ENCODE results near the gene RGL2. TPM values are rescaled to one million over a fixed set of nuclear protein-coding genes. Genes with fewer than 3 reads are reported as not detected.

Gene RGL2
- total and polyA plus RNA-seq, 2 of the 13 experiments (the other 11 are each of a cell fraction or from before 2014, with no cell fraction given), result 22.9 to 47.4 TPM

DNA sequence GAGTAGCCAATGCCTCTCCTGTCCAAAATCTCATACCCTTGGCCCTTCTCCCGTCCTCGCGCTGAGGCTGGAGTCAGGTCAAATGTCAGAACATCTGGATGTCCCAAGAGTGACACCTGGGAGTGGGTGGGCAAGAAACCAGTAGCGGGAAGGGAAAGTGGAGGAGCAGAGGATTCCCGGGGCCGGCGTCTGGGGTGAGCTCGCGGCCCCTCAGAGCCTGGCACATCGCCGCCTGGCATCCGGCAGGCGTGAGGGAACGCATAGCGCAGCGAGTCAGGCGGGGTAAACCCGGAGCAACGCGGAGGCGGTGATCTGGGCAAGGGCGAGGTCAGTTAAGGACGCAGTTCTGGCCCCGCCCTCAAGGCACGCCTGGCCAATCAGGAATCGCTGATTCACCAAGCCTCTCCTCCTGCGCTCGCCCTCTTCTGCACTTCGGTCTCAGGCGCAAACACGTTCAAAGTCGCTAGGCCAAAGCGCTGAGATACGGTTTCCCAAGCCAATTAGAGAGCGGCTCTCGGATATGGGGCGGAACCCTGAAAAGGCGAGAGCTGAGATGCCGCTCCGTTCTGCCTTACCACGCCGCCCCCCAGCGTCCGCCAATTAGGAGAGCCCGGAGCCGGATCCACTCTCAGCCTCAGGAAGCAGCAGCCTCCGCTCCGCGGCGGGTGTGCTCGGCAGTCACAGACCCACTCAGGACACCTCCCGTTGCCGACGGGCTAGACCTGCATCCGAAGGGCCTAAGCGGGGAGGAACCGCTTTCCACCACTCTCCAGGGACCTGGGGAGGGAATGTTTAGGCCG is 49.6 kb downstream of the RGL2 start (continued):
- TF ChIP-seq, protein P1, sequence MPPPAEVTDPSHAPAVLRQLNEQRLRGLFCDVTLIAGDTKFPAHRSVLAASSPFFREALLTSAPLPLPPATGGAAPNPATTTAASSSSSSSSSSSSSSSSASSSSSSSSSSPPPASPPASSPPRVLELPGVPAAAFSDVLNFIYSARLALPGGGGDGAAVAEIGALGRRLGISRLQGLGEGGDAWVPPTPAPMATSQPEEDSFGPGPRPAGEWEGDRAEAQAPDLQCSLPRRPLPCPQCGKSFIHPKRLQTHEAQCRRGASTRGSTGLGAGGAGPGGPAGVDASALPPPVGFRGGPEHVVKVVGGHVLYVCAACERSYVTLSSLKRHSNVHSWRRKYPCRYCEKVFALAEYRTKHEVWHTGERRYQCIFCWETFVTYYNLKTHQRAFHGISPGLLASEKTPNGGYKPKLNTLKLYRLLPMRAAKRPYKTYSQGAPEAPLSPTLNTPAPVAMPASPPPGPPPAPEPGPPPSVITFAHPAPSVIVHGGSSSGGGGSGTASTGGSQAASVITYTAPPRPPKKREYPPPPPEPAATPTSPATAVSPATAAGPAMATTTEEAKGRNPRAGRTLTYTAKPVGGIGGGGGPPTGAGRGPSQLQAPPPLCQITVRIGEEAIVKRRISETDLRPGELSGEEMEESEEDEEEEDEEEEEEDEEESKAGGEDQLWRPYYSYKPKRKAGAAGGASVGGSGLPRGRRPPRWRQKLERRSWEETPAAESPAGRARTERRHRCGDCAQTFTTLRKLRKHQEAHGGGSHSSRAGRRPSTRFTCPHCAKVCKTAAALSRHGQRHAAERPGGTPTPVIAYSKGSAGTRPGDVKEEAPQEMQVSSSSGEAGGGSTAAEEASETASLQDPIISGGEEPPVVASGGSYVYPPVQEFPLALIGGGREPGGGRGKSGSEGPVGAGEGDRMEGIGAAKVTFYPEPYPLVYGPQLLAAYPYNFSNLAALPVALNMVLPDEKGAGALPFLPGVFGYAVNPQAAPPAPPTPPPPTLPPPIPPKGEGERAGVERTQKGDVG (CRISPR knock-in tag; IDR thresholded peaks at IDR 0.05; ENCODE audit: borderline replicate concordance), result no peak
- peak; percentile 78; the same call in 1 of the 2 replicates for TF ChIP-seq ZNF761 (CRISPR knock-in tag; conservative IDR thresholded peaks at IDR 0.05)
- TF ChIP-seq ZNF30 (CRISPR knock-in tag; IDR thresholded peaks at IDR 0.05), result no peak
- no peak for TF ChIP-seq FLYWCH1 (CRISPR knock-in tag; IDR thresholded peaks at IDR 0.05)
- TF ChIP-seq, protein P2, sequence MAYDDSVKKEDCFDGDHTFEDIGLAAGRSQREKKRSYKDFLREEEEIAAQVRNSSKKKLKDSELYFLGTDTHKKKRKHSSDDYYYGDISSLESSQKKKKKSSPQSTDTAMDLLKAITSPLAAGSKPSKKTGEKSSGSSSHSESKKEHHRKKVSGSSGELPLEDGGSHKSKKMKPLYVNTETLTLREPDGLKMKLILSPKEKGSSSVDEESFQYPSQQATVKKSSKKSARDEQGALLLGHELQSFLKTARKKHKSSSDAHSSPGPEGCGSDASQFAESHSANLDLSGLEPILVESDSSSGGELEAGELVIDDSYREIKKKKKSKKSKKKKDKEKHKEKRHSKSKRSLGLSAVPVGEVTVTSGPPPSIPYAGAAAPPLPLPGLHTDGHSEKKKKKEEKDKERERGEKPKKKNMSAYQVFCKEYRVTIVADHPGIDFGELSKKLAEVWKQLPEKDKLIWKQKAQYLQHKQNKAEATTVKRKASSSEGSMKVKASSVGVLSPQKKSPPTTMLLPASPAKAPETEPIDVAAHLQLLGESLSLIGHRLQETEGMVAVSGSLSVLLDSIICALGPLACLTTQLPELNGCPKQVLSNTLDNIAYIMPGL (CRISPR knock-in tag; IDR thresholded peaks at IDR 0.05; ENCODE audit: borderline replicate concordance in 1 of 2, low read depth in 1 of 2), result peak; percentile 51 to 74; a peak in 3 of 4 replicates
- TF ChIP-seq HNF4A (CRISPR knock-in tag; IDR thresholded peaks at IDR 0.05), result peak; percentile 93
- peak; percentile 58; the same call in 1 of the 2 replicates for TF ChIP-seq SIX1 (CRISPR knock-in tag; IDR thresholded peaks at IDR 0.05; ENCODE audit: borderline replicate concordance)
- no peak for TF ChIP-seq ZNF841 (CRISPR knock-in tag; IDR thresholded peaks at IDR 0.05; ENCODE audit: borderline replicate concordance)
- peak; percentile 97 for TF ChIP-seq POLR2G (IDR thresholded peaks at IDR 0.05; ENCODE audit: low read depth, low read length)
- peak; percentile 91 for TF ChIP-seq NFYC (CRISPR knock-in tag; IDR thresholded peaks at IDR 0.05)
- TF ChIP-seq ZNF629 (CRISPR knock-in tag; conservative IDR thresholded peaks at IDR 0.05), result no peak
- 0 out of 2 replicates have a peak, but pooled peaks have one; percentile 42 for TF ChIP-seq PCBP1 (IDR thresholded peaks at IDR 0.05; ENCODE audit: borderline replicate concordance, low read depth, low read length)
- peak; percentile 90 for TF ChIP-seq ZNF607 (CRISPR knock-in tag; IDR thresholded peaks at IDR 0.05; ENCODE audit: borderline replicate concordance)
- TF ChIP-seq HNRNPH1 (optimal IDR thresholded peaks at IDR 0.05; ENCODE audit: low read depth, low read length), result no peak
- TF ChIP-seq ELF1 (CRISPR knock-in tag; IDR thresholded peaks at IDR 0.05), result peak; percentile 62; the same call in 1 of the 2 replicates
- TF ChIP-seq REL (CRISPR knock-in tag; conservative IDR thresholded peaks at IDR 0.05), result no peak
- peak; percentile 89 for TF ChIP-seq HNRNPLL (IDR thresholded peaks at IDR 0.05; ENCODE audit: low read depth, low read length, poor library complexity, severe bottlenecking)
- TF ChIP-seq ZBTB38 (CRISPR knock-in tag; IDR thresholded peaks at IDR 0.05), result peak; percentile 48; the same call in 1 of the 2 replicates
- TF ChIP-seq RORA (CRISPR knock-in tag; IDR thresholded peaks at IDR 0.05), result no peak

Data from HepG2 (cell line).